Stimulated activated naive CD4-positive, alpha-beta T cell treated with Interleukin-2 at 50 U/mL for 16 hours (primary cell): Measurements from ENCODE around the gene KRT81.

Experiments used
- DNase-seq: peaks from one replicate; lab custom pipeline; 2025; lab: John Stamatoyannopoulos, UW

KRT81 gene

GRCh38 chr12:52291267-52291935 is at the start of gene KRT81:
Gene KRT81, minus strand, starts transcription at chr12:52291534. Its CDS starts 69 bp downstream, at chr12:52291465.
- DNase-seq = no peak

- DNase-seq = no peak
These were observed 47.1 kb upstream of the KRT81 start for GRCh38 chr12:52338241-52338960.

- no peak for DNase-seq
These were observed 45.7 kb upstream of the KRT81 start for GRCh38 chr12:52337054-52337453.

- no peak for DNase-seq
These were observed 45.3 kb upstream of the KRT81 start for GRCh38 chr12:52336641-52337040.

GRCh38 chr12:52335598-52336262 is 44.4 kb upstream of the KRT81 start:
- DNase-seq = no peak

GRCh38 chr12:52334185-52334584 is 42.9 kb upstream of the KRT81 start:
- DNase-seq = no peak

GRCh38 chr12:52333321-52333720 is 42.0 kb upstream of the KRT81 start:
- DNase-seq = no peak

GRCh38 chr12:52332381-52332780 is 41.0 kb upstream of the KRT81 start:
- no peak for DNase-seq

- DNase-seq = no peak
These were observed 40.5 kb upstream of the KRT81 start for GRCh38 chr12:52331833-52332232.

- DNase-seq = no peak
These were observed 39.7 kb upstream of the KRT81 start for GRCh38 chr12:52331039-52331438.

- DNase-seq = no peak
These were observed 36.6 kb upstream of the KRT81 start for GRCh38 chr12:52327830-52328500.

GRCh38 chr12:52327052-52327829 is 35.9 kb upstream of the KRT81 start:
- DNase-seq = peak; percentile 74

GRCh38 chr12:52324153-52324444 is 32.8 kb upstream of the KRT81 start:
- DNase-seq = no peak

GRCh38 chr12:52323416-52324152 is 32.2 kb upstream of the KRT81 start:
- no peak for DNase-seq

GRCh38 chr12:52323001-52323400 is 31.7 kb upstream of the KRT81 start:
- DNase-seq = no peak

- no peak for DNase-seq
These were observed 30.7 kb upstream of the KRT81 start for GRCh38 chr12:52322069-52322468.

- DNase-seq = no peak
These were observed 30.1 kb upstream of the KRT81 start for GRCh38 chr12:52321418-52321817.

GRCh38 chr12:52320784-52321400 is 29.6 kb upstream of the KRT81 start, which contains the start of gene KRT83:
Gene KRT83, minus strand, starts transcription at chr12:52321398. Its CDS starts 63 bp downstream, at chr12:52321335.
- DNase-seq = no peak

GRCh38 chr12:52319097-52319496 is 27.8 kb upstream of the KRT81 start:
- DNase-seq = no peak

GRCh38 chr12:52318241-52318990 is 27.1 kb upstream of the KRT81 start:
- DNase-seq = no peak
